Activated CD8-positive, alpha-beta memory T cell treated with anti-CD3 and anti-CD28 coated beads, Interleukin-2, amount 50 U/mL, for 48 hours (primary cell): ENCODE data around the gene OR6S1.
"Not testable (repeated sequence)": the region's sequence is repeated elsewhere in the genome, so short reads cannot be mapped to it uniquely, and the experiment has no call there.

Source experiments
- DNase-seq: peaks from one replicate; pipeline ENCODE4 v3.0.0-alpha.2; 2020

Gene OR6S1

GRCh38 chr14:20630340-20631022 is 11.0 kb downstream of the OR6S1 start:
- peak; percentile 83 for DNase-seq

- DNase-seq = no peak
These were observed 13.2 kb downstream of the OR6S1 start for GRCh38 chr14:20628063-20628854.

- no peak for DNase-seq
These were observed 14.0 kb downstream of the OR6S1 start for GRCh38 chr14:20627346-20628027.

GRCh38 chr14:20626274-20626673 is 15.2 kb downstream of the OR6S1 start:
- no peak for DNase-seq

DNA sequence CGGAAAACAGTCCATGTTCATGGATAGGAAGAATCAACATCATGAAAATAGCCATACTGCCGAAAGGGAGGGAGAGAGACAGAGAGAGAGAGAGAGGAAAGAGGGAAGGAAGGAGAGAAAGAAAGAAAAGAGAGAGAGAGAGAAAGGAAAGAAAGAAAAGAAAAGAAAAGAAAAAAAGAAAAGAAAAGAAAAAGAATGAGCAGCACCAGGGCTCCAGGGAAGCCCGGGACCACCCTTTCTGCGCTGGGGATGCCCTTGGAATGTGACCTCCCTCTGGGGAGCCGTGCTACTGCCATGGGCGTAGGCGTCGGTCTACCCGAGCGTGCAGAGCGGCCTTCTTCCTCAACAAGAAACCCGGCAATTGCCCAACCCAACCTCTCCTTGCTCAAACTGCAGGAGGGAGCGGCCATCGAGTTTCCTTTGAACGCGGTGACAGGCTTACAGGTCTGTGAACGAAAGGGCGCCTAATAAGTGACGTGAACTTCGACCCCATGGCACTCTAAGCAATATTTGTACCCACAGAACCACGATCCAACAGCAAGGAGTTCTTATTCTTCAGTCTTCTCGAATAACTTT is 16.9 kb downstream of the OR6S1 start:
- DNase-seq = peak; percentile 76

GRCh38 chr14:20623798-20624197 is 17.7 kb downstream of the OR6S1 start:
- DNase-seq = no peak

GRCh38 chr14:20622816-20623291 is 18.6 kb downstream of the OR6S1 start:
- no peak for DNase-seq

DNA sequence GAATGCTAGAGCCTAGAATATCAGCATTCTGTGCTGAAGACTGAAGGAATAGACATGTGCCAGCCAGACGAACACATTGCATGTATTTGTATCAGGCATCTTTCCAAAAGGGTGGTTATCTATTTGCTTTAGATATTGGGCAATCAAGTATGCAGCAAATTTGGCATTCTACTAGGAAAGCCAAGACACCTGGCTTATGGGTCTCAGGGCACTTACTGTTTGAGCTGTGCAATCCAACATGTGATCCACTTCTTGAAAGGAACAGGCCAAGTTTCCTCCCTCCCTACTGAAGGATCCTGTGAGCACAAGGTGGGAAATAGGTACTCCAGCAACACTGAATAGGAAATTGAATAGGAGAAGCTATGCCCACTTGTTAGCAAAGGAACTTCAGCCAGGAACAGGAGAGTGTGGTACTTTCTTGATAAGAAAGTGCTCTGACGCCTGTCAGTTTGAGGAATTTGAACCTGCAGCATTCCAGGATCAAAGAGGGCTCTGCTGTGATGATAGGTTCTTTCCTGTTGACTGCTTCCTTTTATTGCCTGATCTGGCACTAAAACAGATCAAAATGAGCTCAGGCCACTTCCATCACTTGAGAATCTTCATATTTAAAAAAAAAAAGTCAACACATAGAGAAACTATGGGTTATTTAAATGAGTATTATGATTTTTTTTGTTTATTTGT is 20.6 kb downstream of the OR6S1 start:
- DNase-seq = no peak

DNA sequence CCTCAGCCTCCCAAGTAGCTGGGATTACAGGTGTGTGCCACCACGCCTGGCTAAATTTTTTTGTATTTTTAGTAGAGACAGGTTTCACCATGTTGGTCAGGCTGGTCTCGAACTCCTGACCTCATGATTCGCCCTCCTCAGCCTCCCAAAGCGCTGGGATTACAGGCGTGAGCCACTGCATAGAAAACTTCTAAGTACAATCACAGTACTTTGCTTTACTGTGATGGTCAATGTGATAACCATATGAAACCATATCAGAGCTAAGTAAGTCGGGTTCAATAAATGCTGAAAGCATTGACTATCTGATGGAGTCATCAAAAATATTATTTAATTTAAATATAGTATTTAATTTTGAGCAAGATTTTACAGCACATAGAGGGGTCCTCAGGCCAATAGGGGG is 21.8 kb downstream of the OR6S1 start:
- not testable (repeated sequence) for DNase-seq

DNA sequence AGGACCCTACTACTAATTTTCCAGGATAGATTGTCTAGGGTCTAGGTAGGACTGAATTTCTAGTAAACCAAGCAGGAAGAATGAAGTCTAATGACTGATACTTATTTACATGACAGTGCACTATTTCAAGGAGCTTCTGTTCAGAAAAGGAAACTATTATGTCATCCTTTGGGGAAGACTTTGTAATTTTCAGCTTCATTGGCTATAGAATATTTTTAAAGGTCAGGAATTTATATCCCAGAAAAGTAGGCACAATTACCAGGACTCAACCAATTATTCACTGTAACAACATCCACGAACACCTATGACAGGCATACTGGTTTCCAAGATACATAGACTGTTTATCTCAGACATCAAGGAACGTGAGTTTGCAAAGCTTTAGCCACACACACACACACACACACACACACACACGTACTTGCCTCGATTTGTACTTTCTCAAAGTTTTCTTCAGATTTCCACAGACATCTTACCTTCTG is 23.2 kb downstream of the OR6S1 start:
- DNase-seq = no peak

- no peak for DNase-seq
These were observed 24.1 kb downstream of the OR6S1 start for GRCh38 chr14:20617138-20618003.

DNA sequence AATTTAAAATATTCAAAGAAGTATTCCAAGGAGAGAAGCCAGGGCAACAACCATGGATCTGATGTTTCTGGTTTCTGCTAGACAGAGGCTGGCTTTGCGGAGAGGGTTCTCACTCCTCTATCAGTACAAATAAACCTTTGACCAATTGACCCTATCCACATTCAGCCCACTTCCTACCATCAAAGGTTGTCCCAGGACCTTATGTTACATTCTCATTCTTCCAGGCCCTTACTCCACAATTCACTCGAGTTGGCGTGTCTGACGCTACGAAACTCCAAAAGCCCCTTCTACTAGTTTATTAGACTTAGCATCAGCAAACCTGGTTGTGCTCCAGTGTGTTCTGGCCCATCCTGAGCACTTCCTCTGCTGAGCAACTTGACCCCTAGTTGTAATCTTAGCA is 25.5 kb downstream of the OR6S1 start:
- no peak for DNase-seq

DNA sequence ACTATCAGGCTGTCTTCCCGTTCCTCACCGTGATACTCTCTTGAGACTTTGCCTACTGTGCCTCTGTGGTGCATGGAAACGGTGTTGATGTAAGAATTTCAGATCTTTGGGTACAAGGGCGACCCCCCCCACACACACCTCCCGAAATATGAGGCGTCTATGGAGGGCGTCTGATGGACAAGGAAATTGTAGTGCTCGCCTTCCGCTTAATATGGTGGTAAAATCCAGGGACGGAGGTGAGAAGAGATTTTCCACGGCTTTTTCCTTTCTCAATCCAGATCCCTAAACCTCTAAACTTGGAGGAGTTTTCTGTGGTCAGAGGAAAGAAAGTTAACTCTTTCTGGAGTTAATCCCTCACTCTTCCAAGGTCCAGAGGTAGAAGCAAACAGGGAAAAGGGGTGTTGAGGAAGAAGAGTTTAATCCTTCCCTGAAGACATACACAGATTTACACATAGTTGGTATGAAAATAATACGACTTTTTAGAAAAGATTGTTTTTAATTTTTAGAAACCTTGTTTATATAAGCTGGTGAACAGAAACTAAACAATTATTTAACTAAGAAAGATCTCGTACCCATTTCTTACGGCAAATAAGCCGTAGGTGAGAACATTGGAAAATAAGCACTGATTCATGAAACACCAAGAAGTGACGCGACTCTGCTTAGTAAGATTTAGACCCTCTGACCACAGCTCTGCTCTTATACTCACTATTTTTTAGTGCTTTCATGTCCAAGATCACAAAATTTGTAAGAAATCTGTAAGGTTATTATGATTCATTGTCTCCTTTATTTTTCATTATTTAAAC is 27.3 kb downstream of the OR6S1 start:
- DNase-seq = peak; percentile 63

- DNase-seq = peak; percentile 93
These were observed 28.1 kb downstream of the OR6S1 start for GRCh38 chr14:20613094-20614037.

DNA sequence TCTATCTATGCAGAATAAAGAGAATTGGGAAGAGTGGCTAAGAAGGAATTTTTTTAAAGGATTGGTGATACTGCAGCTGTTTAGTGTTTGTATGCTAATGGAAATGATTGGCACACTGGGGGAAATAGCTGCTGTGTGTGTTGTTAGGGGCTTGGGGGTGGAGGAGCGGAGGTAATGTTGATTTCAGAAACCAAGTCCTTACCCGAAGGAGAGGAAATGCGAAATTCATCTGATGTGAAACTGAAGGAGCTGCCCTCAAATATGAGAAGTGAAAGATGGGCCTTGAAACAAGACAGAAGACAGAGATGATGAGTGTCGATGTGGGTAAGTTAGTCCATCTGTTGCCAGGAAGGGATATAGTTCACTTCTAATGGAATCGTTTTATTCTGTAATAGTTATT is 29.1 kb downstream of the OR6S1 start:
- DNase-seq = no peak

DNA sequence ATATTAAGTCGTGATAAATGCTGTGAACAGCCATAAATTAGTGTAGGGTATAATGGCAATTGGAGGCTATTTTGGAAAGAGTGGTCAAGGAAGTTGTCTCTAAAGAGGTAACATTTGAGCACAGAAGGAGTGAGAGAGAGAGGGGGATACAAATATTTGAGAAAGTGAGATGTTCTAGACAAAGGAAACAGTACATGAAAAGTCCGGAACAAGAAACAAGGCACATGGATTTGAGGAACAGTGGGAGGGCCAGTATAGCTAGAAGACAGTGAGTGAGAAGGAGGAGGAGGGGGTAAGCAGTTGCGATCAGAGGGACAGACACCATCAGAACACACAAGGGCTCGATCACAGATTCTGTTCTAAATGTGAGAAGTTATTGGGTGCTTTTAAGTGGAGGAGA is 30.2 kb downstream of the OR6S1 start:
- no peak for DNase-seq

GRCh38 chr14:20610002-20610765 is 31.3 kb downstream of the OR6S1 start:
- DNase-seq = peak; percentile 94

DNA sequence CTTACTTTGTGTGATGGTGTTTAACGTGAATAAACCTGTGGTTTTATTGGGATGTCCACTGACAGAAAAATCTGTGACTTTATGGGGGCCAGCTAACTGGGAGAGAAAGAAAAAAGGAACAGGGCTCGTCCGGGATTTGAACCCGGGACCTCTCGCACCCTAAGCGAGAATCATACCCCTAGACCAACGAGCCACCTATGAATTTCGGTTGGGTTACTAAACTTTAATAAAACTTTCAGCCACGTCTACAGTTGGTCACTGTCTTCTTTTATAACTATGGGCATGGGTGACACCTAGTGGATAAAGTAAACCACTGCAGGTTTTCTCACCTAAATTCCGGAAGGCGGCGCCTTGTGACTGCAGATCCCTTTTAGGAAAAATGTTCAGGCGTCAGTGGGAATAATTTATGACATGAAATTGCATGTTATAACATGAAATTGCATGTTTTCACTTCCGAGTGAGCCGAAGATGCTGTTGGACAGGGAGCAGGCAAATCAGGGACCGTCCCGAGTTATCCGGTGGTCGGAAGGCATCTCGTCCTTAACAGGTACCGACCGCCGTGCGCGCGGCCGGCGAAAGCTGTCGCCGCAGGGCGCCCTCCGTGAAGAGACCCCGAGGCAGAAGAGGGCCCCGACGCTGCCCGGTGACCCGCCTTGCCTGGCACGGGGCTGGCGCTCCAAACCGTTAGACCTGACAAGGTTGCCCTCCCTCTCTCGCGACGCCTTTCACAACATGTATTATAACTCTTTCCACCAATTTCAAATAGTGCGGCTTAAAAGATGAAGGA is 32.1 kb downstream of the OR6S1 start:
- DNase-seq = peak; percentile 83
